DMS 273 (cell line): ENCODE data around the gene TBX21.

Source experiments
- DNase-seq: peaks from one replicate; lab custom pipeline; 2025; ENCODE audit not compliant: unreplicated experiment; lab: John Stamatoyannopoulos, UW

The TBX21 gene

DNA sequence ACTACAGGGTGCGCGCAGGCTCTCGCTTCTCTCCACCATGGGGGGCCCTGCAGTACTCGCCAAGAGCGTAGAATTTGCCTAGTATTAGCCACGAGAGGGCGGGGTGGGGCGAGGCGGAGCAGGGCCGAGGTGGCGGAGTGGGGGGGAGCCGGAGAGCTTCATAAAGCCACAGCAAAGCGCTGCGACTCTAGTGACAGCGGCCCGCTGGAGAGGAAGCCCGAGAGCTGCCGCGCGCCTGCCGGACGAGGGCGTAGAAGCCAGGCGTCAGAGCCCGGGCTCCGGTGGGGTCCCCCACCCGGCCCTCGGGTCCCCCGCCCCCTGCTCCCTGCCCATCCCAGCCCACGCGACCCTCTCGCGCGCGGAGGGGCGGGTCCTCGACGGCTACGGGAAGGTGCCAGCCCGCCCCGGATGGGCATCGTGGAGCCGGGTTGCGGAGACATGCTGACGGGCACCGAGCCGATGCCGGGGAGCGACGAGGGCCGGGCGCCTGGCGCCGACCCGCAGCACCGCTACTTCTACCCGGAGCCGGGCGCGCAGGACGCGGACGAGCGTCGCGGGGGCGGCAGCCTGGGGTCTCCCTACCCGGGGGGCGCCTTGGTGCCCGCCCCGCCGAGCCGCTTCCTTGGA lies at the start of gene TBX21:
Gene TBX21 (plus strand): TSS at position 190 of the 627 bp plus-strand sequence. CDS start 219 bp downstream, at position 409.
- peak; percentile 85 for DNase-seq

DNA sequence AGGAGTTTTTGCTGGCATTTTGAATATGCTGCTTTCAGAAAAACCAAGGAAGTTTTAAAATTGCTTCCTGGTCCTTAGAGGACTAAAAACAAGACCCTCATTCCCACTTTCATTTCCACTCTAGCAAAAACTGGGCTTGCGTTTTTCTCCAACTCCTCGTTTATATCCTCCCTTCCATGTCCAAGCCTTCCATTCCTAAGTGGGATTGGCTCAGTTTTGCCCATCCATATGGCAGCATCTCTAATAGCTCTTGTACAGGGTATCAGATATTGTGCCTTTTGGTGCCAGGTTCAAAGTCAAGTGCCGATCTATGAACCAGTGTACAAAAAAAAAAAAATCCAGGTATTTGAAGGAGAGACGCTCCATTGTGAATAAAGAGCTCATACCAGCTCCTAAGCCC lies 49.0 kb upstream of the TBX21 start:
- peak; percentile 37 for DNase-seq

DNA sequence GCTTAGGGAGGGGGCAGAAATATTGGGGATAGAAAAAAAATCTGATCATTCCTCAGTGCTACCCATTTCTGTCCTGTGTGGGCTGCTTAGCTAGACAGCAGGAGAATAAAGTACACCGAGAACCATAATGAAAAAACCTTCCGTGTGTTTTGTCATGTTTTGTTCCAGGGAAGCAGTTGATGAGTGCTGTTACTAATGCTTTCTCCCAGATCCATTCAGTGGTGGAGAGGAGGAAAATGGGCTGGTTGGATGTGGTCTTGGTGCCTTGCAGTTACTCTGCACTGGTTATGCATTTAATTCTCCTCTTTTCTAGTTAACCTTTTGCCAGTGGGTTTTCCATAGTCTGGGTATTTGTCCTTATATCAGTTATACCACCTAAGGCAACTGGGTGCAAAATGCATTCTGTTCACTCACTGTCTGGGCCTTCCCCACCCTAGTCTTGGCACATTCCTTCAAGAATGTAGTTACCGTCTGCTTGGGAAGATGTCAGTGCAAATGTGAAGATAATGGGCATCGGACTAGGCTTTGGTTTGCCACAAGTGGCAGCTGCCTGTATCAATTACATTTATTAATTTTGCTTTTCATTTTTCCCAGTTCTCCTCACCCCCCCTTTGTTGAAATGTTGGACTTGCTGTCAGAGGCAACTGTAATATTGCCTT lies 48.4 kb upstream of the TBX21 start:
- no peak for DNase-seq

DNA sequence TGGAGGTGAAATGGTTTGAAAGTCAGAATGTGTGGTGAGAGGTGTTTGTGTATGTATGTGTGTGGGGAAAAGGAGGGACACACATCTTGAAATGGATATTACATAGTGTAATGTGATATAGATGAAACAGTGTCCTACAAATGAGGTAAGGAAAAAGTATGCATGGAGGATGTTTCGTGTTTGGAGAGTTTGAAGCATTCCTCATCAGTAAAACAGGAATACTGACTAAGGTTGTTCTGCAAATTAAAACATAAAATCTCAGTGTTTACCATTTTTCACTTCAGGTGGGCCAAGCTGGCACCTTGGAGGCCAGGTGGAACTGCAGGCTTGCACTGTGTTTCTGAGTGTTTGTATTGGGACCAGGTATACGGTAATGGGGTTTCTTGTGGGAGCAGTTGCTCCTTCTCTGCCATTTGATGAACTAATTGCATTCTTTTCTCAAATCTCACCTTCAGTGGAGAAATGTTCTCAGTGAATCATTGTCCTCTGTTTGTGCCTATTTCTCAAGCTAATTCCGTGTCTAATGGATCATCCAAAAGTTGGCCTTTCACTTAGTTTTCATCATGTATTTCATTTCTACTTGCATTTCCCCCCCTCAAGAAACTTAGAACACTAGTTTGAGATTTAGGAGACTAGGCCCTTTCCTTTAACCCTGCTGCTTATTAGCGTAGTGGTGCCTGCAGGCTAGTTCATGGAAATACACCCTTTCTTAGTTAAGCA lies 47.3 kb upstream of the TBX21 start:
- DNase-seq: peak; percentile 21

DNA sequence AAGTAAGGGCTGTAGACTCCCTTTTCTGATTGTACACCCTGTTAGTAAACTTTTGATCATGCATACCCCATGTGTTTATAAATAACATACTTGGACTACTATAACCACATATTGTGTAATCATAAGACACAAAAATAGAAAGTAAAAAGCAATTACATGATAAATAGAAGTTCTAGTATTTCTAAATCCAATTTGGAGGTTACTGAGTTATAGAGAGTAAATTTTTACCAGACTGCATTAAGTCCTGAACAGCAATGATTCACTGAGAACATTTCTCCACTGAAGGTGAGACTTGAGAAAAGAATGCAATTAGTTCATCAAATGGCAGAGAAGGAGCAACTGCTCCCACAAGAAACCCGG lies 46.8 kb upstream of the TBX21 start:
- no peak for DNase-seq

DNA sequence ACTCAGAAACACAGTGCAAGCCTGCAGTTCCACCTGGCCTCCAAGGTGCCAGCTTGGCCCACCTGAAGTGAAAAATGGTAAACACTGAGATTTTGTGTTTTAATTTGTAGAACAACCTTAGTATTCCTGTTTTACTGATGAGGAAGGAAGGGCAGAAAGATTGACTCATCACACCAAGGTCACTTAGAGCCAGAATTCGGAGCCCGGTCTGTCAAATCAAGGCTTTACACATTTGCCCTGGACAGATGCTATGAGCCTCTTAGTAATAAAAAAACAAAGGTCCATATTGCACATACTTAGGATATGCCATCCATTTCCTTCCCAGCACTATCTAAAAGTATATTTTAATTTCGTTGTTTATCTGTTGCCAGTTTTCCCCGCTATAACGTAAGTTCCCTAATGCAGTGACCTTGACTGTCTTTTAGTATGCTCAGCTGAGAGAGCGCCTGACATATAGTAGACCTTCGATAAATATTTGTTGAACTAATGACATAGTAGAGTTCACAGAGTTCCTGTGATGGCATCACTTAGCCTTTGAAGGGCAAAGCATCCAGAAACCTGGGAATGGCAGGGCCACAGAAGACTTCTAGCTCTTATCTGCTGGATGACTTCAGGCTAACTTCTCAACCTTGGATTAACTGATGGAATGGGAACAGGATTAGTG lies 46.2 kb upstream of the TBX21 start:
- DNase-seq: no peak

DNA sequence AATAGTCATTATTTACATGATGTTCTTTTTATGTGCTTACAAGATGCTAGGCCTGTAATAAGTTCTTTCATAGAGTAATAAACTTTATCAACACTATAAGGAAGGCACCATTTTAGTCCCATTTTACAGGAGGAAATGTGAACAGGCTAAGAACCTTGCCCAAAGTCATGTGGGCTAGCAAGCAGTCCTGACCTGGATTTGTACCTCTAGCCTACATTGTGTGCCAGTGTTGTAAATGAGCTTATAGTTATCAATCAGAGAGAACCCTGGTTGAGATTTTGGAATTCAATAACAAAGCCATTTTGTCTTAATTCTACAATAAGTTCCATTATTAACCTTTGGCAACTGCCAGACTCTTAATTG lies 45.7 kb upstream of the TBX21 start:
- DNase-seq: no peak

- peak; percentile 57 for DNase-seq
Measured at GRCh38 chr17:47687748-47688147, 45.3 kb upstream of the TBX21 start.

- DNase-seq: no peak
Measured at GRCh38 chr17:47690121-47690520, 42.9 kb upstream of the TBX21 start.

- DNase-seq: peak; percentile 41
Measured at GRCh38 chr17:47692137-47692894, 40.7 kb upstream of the TBX21 start.

DNA sequence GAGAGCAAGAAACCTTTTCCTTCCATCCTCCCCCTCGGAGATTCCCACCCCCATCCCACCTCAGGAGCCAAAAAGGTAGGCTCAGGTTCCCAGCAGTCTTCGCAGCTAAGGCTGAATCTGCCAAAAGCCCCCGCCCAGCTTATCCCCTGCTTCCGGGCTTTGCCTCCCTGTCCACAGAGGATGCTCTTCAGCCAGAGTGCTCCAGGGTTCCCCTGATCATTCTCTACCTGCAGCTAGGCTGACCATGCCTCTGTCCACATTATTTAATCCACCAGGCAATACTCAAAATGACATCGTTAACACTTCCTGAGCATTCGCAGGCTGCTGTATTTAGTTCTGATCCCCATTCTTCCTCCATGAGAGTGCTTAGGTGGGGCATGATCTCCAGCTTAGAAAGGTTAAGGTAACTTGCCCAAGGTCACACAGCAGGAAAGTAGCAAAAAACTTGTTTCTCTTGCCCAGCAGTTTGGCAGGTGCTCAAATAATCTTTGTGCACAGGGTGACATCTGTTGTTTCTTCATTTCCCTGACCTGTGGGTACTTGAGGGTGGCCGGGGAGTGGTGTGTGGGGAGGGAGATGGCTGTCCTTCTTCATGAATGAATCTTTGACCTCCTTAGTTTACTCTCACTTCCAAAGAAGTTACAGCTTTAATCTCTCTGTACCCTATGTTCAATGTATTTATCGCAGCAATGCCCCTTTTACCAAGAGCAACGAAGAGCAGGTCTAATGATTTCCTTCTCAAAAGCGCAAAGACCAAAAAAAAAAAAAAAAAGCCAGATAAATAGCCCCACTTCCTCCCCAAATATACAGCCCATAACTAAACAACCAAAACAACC lies 39.9 kb upstream of the TBX21 start:
- peak; percentile 68 for DNase-seq

DNA sequence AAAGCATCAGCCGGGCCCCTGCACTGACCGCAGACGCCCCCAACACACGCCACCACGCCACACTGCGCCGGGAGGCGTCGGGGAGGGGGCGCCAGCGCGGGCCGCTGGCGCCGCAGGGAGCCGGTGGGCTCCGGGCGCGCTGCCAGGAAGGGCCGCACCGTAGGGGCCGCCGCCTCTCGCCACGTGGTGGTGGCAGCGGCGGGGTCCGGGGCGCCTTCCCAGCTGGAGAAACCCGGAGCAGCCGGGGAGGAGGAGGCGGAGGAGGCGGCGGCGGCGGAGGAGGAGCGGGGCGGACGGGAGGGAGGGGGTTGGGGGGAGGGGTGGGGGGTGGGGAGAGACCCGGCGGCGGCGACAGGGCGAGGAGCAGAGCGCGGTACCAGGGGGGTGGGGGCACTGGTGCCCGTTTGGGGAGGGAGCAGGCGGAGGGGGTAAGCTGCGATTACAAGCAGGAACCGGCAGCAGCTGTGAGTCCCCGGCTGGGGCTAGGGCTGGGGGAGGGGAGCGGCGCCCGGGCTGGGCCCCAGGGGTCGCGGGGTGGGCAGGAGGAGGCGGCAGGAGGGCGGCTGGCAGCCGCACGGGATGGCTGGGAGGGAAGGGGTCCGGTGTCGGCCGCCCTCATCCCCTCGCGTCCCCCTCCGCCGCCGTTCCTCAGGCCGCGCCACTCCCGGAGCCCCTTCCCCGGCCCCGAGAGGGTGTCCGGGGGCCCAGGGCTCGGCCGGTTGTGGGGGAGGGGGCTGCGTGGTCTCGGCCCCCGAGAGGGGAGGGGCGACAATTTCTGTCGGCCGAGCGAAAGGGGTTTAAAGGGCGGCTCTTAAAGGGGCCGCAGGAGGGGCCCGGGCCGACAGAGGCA lies 39.1 kb upstream of the TBX21 start, which contains the start of gene TBKBP1:
Gene TBKBP1 (plus strand): TSS at position 431 of the 850 bp plus-strand sequence. CDS start 1,952 bp downstream, outside the sequence.
- DNase-seq: peak; percentile 91

DNA sequence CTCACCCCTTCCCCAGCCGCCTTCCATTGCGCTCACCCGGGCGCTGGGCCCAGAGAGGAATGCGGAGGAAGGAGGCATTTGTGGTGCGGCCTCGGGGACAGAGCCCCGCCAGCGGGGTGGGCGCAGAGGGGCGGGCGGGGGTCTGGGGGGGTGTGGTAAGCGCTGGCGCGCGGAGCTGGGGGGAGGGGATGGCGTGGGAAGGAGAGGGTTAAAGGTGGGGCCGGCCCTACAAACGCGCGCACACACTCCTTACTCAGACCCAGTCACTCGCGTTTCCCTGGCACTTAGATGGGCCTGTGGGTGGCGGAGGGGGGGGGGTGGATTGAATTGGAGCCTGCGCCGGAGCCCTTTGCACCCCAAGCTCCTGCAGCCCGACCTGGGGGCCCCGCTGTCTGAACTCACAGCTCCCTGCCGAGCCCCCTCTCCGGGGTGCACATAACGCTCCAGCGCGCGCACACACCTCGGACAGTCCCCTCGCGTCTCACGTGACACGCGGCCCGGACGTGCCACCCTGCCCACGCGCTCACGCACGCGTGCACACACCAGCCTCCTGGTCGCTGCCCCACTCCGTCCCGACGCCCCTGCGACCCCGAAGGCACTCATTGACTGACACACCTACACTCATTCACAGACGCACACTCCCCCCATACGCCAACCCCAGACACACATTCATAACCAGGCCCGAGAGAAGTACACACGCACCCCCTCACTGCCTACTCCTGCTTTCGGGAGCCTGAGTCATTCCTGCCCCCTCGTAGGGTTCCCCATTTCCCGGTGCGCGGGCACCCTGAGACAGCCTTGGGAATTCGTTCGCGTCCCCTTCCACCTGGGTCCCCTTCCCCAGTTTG lies 38.2 kb upstream of the TBX21 start:
- DNase-seq: peak; percentile 59

DNA sequence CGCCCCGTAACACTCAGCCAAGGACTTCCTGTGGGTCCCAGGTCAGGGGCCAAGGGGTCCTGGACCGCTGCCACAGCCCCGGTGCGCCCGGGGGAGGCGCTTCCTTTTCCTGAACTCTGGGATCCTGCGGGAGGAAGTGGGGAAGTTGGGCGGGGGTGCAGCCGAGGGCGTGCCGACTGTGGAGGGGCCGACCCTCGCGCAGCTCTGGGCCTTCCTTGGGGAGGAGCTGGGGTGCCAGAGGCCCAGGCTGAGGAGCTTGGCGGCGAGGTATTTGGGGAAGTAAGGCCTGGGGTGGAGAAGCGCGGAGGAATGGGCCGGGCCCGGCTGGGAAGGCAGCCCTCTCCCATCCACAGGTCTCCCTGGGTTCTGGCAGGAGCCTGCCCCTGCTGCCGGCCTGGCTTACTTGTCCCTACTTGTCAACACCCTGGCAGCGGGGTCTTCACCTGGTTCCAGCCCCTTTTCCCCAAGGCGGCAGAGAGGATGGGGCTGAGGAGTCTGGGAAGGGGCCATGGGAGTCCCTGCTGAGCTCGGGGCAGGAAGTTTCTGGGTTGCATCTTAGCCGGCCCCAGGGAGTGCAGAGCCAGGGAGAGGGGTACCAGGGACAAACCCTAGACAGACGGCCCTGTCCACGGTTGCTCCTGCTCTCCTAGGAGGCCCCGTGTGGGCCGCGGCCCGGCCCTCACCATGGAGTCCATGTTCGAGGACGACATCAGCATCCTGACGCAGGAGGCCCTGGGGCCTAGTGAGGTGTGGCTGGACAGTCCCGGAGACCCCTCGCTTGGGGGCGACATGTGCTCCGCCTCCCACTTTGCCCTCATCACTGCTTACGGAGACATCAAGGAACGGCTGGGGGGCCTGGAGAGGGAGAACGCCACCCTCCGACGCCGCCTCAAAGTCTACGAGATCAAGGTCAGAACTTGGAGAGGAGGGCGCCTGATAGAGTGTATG lies 37.3 kb upstream of the TBX21 start:
- no peak for DNase-seq

DNA sequence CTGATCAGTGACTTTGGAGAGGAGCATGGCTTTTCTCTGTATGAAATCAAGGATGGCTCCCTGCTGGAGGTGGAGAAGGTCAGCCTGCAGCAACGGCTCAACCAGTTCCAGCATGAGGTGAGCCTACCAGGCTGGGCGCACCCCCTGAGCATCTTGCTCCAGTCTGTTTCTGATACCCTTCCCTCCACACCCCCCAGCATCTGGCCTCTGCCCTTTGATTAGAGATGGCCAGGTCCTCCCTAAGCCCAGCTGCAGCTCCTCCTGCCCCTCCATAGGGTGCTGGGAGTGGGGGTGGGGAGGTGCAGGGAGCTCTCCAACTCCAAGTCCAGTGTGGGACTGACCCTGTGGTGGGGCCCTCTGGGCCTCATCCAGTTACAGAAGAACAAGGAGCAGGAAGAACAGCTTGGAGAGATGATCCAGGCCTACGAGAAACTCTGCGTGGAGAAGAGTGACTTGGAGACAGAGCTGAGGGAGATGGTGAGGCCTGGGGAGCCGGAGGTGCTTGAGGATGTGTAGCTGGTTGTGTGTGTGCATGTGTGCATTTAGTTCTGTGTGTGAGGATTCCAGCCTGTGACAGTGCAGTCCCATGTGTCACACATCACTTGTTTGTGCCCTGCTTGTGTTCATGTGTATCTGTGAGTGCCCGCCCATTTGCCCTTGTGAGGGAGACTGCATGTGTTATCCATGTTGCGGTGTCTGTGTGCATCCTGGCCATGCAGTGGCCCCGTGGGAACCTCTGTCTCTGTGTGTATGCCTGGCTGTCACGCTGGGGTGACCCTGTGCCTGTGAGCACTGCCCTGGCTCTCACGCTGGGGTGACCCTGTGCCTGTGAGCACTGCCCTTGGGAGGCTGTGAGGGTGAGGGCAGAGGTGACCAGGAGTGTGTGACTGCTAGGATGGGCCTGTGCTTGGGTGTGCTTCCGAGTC lies 36.1 kb upstream of the TBX21 start:
- no peak for DNase-seq
